Measurements from ENCODE around the gene CYB5A.

The CYB5A gene

DNA sequence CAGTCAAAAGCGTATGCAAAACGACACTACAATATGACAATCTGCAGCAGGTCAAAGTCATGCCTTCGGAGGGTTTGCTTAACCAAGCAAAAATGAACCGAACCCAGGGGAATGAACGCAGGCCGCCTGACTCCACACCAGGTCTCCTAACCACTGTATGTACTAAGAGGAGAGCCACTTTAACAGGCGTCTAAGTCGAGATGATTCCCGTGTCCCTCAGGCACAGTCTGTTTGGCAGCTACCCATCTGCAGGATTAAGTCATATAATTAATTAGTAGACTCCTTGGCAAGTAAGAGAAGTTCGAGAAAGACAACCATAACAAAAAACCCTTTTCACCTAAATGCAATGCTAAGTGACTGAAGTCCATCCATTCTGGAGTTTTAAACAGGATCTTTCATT, 15.2 kb downstream of the CYB5A start:
- no peak for DNase-seq

DNA sequence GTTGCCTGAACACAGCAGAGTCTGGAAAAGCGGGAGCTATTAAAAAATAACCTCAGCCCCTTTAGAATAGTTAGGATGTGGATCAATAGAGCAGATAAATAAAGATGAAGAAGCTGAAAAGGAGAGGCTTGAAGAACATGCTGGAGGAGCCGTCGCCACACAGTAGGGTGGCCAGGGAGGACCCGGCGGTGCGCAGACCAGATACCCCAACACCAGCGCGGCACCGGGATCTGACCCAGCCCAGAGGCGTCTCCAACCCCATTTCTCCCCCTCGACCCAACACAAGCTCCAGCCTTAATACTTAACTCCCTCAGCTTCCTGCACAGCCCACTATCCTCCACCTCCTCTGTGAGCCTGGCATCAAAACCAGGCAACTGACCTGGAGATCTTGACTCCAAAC, 16.0 kb downstream of the CYB5A start:
- no peak for DNase-seq

DNA sequence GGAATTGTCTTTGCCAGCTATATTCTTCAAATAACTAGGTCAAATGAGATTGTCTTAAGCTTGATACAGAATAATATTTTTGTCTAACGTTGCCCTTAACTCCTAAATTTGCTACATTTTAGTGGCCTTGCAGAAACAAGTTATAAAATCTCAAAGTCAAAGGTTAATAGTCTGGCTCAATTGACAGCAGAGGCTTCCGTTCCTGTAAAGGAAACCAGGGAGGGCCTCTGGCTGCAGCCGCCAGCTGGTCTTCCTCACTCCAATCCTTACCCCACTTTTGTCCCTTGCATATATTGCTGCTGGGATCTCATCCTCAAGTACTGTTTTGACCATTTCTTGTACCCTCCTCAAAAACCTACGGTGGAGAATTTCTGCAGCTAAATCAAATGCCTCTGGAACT, 17.1 kb downstream of the CYB5A start:
- DNase-seq = no peak

DNA sequence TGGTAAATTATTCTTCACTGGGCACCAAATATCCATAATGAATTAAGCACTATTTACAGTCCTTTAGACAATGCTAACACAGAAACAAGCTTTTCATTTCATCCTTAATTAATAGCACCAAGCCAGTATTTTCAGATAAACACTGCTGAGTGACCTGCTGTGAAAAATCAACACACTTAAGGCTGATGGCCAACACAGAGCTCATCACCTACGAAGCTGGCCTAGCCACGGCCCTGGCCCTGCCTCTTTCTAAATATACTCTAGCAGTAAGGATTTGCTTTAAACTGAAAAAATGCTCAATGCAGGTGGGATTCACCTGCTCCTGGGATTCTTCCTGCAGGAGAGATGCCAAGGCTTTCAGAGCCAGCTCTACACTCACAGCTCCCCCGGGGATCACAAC, 18.4 kb downstream of the CYB5A start:
- no peak for DNase-seq

DNA sequence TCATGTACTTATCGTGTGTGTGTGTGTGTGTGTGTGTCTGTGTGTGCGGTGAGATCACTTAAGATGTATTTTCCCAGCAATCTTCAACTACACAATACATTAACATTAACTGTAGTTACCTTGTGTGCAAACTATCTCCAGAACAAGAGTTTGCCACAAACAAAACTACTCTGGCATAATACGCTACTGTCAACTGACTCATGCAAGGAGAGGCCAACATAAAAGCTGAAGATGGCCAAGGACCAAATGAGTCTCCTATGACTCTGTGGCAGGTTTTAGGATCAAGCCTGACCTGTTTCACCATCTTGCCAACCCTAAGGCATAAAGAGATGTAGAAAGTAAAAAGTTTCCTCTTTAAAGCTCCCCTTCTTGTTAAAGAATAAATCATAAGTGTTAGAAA, 20.1 kb downstream of the CYB5A start:
- DNase-seq = no peak

DNA sequence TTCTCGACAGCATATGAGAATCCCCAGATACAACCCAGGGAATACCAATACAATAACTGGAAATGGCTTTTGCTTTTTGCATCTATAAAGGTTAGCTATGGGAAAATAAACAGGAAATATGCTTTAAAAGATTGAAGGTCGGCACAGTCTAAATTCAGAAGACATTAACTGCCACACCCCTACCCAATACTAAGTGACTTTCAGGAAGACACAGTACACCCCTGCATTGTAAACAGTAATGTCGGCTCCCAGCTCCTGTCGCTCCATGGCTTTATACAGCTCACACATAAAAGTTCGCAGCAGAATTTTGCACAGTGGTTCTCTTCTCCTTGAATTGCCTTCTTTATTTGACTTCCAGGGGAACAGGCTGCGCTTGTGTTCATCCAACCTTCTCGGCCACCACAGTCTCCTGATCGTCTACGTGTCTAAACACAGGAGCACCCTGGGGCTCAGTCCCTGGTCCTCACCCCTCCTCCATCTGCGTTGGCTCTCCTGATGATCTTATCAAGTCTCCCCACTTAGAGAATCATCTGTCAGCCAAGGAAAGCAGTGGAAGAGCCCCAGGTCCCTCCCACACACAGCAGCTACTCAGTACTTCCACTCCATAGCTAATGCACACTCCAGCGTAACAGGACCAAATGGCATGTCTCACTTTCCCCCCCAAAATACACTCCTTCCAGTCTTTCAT, 22.7 kb downstream of the CYB5A start:
- DNase-seq = no peak

DNA sequence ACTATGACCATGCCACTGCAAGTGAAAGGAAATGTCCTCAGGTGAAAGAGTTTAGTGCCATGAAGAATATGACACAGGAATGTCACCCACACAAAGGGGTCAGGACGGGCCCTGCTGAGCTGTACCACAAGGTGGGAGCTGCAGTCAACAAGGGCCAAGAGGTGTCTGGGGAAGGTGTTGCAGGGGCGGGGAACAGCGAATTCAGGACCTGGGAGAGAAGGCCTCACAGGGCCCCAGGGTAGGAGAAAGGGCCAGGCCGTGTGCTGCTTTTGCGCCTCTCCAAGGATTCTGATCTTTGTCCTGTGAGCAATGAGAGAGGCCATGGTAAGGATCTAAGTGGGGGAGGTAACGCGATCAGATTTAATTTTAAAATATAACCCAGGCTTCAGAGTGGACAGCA, 23.6 kb downstream of the CYB5A start:
- DNase-seq = no peak

DNA sequence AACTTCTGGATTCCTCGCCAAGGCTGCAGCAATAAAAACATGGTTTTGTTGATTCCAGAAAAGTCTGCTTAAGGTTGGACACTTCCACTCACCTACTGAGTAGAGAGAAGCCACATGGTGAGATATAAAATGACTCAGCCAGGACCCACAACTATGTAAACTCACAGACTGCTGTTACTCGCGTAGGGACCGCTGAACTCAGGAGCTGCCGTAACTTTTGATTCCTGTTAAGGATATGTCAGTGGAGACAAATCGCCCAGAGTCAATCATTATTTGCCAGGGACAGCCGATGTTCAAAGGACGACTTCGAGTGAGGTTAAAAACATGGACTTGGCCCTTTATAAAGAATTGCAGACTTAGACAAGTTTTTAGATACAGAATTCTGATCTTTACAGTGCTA, 25.6 kb downstream of the CYB5A start:
- DNase-seq = no peak

DNA sequence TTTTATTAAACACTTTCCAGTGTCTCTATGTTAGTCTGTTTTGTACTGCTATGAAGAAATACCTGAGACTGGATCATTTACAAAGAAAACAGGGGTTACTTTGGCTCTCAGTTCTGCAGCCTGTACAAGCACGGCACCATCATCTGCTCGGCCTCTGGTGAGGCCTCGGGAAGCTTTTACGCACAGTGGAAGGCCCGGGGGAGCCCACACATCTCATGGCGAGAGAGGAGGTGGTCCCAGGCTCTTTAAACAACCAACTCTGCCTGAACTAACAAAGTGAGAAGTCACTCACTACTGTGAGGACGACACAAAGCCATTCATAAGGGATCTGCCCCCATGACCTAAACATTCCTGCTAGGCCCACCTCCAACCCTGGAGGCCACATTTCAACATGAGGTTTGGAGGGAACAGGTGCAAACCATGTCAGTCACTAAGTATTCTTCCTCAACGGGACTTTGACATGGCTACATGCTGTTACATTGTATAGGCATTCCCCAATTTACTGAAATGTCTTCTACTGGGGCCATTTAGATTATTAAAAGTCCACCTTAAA, 26.1 kb downstream of the CYB5A start:
- DNase-seq = no peak

DNA sequence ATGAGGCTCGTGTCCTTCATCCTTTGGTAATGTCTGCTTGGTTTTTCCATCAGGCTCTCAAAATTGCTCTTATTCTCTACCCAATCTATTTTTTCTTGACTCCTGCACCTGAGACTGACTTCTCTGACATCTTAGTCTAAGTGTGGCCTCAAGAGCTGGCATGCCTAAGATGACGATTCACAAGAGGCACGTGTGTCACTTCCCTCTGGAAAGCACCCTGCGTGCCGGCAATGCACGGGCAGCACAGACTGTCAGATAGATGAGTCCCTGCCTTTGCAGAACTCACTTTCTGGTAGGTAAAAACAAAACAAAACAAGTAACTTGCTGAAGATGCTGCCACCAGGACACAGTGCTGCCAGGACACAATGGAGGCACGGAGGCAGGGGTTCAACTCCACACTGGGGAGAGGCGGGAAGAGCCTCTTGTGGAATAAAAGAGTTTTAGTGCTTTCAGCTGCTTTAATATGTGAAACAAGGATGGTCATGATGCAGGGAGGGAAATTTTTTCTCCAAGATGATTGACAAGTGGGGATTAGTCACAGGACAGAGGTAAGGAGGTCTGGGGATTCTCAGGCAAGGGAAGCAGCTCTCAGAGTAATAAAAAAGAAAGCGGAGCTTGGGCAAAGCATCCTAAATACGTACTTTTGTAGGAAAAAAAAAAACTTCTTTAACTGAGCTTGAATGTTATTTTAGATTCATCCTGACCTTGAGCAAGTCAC, 27.3 kb downstream of the CYB5A start:
- DNase-seq = no peak

DNA sequence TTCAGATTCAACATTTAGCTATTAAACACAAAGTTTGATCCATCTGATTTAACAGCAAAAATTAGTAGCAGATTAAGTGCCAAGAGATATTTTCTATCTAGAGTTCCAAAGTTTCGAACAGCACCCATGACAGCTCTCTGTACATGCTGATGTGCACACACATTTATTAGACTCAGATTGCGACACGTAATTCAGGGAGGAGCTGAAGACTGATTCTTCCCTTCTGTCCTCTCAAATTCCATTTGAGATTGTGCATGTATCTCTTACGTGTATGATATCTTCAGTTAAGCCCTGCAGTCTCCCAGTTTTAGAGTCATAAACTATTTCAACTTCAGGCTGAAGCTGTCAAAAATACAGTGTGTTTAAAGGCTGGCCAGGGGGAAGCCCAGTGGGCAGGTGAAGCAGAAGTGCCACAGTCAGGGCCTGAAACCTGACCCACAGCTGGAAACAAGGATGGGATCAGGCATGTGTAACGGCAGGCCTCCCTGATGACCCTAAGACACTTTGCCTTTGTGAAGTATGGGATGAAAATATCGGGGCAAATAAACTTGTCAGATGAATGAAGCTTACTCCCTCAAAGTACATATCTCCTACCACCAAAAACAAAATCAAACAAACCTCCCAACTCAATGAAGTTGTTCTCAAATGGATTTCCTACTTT, 30.6 kb downstream of the CYB5A start:
- DNase-seq = no peak

DNA sequence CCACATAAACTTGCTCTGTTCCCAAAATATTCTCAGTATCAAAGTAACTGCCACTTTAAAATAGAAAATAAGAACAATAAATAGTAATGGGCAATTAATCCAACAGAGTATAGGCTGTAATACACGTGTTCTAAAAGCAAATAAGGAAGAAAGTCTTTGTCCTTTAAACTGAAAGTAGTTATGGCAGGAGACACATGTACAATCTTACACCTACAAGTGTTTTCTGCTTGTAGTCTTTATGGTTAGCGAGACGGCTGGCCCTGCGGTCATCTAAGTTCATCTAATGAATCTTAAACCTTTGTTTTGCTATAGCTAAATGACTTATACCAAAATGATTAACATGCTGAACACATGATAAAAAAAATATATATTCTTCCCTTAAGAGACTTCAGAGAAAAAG, 32.4 kb downstream of the CYB5A start:
- DNase-seq = no peak

DNA sequence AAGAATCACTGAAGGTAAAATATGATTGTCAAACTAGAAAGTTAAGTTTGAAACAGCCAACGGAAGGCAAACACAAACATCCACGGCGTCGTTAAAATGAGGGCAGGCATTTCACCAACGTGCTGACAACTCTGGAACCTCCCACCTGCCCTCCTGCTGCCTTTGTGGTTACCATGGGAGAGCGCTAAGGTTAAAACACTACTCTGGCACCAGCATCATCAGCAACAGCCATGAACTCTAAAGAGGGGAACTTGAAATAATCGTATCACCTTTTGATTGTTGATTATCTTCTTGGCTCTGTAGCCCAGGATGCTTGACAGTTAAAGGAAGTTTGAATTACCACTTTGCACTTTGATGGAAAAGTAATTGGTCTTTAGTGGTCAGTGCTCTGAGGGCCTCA, 34.7 kb downstream of the CYB5A start:
- DNase-seq = no peak

DNA sequence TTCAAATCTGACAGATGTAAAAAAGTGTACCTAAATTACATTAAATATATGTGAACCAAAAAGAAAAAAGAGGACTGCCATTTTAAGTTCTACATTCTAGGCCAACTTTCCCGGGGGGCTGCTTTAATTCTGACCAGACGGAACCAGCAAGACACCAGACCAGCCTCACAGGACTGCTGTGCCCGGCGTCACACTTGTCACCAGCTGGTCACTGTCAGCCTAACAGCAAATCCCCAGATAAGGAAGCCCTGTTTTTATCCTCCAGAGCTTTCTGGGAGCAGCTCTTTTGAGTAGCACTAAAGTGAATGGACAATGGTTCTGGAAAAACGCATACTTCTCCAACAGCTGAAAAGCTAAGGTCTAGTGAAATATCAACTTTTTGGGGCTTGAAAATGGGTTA, 35.6 kb downstream of the CYB5A start:
- DNase-seq = no peak

DNA sequence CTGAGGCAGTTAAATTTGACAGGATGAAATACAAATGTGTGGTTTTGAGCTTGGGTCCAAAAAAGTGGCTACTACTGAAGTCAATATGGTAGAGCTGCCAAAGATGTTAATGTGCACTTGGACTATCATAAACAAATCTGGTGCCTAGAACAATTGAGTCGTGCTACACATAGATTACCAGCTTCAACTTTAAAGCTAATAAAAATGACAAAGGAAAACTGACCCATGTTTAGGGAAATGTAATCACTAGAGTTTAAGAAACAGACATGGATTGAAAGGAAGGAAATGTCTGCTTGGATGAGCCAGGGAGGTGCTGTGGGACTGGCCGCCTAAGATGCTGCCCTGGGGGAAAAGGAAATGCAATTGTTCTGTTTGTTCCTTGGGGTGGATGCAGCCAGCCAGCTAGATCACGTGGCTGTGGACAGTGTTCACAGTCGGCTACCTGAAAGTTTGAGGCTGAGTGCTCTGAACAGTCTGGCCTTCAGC, 36.6 kb downstream of the CYB5A start:
- no peak for DNase-seq

DNA sequence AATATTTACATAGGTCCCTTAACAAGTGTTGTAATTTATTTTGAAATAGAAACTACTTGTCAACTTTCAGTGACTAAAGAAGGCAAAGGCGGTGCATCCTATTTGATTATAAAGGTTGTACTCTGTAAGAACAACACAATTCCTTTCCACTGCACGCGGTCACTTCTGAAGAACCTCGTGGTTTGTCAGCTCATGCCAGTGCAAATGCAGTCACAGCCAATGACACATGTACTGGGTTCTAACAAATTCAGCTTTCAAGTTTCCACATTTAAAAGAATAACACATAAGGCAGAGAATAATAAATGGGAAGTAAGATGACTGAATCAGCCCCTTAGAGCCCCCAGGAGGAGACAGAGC, 39.7 kb downstream of the CYB5A start:
- peak; percentile 53 for DNase-seq

DNA sequence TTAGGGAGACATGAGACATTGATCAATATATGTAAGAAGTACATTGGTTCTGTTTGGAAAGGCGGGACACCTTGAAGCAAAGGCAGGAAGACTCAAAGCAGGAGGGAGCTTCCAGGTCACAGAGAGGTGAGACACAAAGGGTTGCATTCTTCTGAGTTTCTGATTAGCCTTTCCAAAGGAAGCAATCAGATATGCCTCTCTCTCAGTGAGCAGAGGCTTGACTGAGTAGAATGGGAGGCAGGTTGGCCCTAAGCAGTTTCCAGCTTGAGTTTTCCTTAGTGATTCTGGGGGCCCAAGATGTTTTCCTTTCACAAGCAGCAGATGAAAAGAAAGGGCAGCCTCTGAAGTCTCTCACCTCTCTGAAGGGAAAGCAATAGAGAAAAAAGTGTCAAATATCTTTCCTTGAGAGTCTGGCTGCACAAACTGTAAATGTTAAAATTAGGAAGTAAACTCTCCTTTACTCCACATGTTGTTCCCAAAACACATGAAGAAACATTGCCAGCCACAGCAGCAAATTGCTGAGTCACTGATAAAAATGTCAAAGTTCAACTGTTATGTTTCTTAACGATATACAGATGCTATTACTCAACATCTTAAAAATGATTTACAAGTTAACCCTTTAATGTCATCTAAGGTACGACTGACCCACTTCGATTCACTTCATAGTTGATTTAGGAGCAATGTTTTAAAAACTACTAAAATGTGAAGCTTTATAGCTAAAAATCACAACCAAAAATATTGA, 40.3 kb downstream of the CYB5A start:
- DNase-seq = peak; percentile 21

DNA sequence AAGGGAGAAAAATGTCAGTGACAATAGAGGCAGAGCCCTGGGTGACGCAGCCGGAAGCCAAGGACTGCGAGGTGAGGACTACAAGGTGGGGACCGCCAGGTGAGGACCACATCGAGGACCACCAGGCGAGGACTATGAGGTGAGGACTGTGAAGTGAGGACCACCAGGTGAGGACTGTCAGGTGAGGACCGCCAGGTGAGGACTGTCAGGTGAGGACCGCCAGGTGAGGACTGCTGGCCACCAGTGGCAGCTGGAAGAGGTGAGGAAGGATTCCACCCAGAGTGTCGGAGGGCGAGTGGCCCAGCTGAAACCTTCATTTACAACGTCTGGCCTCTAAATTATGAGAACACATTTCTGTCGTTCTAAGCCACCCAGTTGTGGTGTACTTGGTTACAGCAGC, 41.6 kb downstream of the CYB5A start:
- no peak for DNase-seq

DNA sequence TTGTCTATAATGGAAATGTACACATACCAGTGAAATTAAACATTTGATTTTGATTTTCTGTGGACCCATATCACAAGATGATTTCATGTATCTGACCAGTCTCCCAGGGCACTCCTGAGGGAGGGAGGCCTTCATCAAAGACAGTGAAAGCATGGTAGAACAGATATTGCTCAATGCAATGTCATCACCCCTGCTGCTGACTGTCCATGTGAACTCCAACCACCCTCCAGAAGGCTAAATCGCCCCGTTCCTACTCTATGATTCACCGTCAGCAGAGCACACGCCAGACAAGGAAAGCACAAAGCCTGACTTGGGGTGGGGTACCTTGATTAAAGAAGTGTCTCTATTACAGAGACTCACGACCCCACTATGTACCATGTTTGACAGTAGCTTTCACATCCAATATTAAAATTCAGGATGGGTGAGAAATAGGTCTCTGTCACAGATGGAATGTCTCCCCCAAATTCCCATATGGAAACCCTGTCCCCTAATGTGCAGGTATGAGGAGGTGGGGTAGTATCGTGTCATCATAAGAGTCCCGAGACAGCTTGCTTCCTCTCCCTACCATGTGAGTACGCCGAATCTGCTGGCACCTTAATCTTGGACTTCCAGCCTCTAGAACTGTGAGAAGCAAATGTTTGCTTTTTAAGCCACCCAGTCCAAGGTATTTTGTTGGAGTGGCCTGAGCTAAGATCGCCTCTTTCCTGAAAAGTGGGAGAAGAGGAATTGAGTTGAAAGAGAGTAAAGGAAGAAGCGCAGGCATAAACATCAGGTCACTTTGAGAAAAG, 42.4 kb downstream of the CYB5A start:
- peak; percentile 17 for DNase-seq

DNA sequence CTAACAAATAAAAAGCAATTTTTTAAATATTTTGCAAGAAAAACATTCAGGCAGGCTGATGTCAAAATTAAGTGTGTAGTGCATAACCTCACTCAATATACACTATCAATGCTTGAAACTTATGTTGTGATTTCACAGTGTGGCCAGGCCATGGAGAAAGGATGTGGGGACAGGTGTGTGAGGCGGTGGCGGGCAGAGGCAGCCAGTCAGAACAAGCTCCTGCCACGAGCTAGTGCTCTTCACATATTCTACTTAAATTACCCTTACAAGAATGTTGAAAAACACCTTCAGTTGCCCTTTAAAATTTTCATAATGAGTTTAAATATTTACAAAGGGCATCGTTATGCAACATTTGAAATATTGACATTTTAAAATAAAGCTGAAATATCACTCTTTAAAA, 43.2 kb downstream of the CYB5A start:
- no peak for DNase-seq

DNA sequence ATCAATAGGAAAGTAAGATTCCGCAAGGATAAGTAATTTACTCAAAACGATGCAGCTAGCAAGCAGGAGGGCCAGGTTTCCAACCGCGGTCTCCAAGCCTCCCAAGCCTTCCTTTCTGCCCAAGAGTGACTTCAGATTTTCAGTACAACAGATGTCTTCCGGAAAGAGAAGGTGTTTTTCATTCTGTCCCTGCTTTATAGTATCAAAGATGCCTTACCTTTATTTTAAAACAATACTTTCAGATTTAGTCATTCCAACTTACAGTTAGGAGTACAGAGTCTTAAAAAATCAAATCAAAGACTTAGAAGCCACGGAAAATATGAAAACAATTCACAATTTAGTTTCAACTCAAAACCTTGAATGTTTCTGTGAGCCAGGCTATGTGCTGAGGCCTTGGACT, 43.6 kb downstream of the CYB5A start:
- DNase-seq = no peak

DNA sequence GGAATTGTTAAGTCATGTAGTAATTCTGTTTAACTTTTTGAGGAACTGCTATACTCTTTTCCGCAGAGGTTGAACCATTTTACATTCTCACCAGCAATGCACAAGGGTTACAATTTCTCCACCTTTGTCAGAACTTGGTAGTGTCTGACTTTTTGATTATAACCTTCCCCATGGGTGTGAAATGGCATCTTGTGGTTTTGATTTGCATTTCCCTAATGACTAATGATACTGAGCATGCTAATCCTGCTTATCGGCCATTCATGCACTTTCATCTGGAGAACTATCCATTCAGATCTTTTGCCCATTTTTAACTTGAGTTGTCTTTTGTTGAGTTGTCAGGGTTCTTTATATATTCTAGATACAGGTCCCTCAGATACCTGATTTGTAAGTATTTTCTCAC, 47.2 kb downstream of the CYB5A start:
- DNase-seq = no peak
